HG02943 (cell line): ENCODE measurements around the gene NEDD4L.
"Not testable (repeated sequence)": the region's sequence is repeated elsewhere in the genome, so short reads cannot be mapped to it uniquely, and the experiment has no call there.

Experiments used
- ATAC-seq: cut with Tn5 transposase; IDR thresholded peaks from one replicate; pipeline ENCODE4 v1.9.1; 2021; ENCODE audit warnings: mild to moderate bottlenecking, low read depth, moderate library complexity; ENCODE audit not compliant: unreplicated experiment

NEDD4L gene

DNA sequence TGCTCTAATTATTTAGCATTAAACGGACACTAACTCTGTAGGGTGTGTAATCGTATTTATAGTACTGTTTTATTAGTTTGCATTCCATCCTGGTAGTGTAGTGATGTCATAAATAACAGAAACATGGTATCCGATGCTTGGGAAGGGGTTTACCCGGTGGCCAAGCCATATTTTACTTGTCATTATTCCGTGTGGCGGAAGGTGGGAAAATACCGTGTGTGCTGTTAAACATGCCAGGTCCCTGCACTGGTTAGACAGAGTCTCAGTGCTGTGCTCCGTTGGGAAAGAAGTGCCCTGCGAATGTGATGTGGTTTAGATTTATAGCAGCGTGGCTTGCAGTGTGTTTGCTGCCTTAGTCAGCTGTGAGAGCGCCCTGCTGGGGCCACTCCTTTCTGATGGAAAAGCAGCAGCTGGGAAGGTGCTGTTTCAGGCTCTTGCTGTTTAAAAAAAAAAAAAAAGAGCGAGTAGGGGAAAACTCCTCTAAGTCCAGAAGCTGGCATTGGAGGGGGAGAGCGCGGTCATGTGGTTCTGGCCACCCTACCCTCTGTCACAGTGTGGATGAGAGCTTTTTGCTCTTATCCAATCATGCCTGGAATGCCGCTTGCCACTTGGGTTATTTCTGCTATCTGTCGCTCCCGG lies 211.0 kb downstream of the NEDD4L start:
- ATAC-seq, result no peak

DNA sequence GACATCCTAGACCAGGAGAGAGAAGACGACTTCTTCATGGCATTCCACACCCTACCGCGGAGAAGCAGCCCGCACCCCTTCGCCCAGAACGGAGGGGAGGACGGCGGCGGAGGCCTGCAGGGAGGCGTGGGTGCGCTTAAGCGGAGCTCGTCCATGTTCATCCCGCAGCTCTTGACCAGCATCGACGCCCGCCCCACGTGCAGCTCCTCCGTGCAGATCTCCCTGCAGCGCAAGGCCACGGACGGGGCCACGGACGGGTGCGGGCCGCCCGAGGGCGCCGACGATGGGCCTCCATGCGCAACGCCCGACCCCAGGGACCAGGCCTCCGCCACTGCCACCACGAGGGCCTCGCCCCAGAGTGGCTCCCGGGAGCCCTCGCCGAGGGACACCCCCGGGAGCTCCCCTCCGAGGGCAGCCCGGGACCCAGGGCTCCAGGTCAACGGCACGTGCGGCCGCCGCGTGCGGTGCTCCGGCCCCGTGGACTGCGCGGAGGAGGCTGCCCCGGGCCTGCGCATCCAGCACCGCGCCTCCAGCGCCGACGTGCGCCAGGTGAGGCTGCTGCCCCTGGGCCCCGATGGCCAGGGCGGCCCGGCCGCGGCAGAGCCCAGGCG lies 211.8 kb downstream of the NEDD4L start:
- ATAC-seq, result no peak

DNA sequence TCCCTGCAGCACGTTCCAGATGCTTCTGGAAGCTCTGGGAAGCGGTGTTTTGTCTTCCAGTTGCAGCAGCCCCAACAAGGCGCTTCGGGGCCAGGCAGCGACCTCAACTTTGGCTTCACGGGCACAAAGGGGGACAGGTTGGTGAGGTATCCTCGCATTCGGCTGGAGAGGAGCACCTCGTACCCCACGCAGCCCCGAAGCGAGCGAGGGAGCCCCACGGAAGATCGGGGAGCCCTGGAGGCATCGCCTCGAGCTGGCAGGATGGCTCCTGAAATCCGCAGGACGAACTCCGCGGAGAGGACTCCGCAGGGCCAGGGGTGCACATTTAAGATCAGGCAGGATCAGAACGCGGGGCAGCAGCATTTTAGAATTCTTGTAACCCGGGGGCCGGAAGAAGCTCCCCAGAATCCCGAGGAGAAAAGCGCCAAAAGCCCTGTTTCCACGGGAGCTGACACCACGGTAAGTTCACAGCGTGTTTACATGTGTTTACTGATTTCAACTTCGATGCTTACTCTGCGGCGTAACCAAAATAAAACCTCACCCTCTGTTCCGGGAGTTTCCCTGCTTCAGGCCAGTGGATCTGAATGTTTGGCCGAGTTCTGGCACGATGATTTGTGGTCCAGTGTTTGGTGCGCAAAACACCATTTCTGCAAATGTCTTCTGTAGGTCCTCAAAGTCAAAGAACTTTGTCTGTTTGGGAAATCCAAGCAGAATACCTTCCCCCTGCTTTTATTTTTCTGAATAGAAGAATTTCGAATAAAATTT lies 212.5 kb downstream of the NEDD4L start:
- no peak for ATAC-seq

DNA sequence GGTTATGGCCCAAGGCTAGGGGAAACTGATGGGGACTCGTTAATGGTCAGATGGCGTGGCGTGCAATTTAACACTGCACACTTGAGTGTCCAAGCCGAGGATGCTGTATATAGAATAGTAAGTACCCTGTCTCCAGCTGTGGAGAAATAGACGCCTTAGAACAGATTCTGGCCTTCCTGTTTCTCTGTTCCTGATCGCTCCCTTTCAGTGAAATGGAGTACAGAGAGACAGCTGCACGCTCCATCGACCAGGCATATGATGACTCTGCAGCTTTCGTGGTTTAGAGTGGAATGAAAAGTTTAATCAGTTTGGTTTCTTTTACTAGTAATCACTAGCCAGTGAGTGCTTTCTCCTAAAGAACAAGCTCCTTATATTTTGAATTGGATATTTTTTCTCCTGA lies 213.4 kb downstream of the NEDD4L start:
- ATAC-seq, result no peak

DNA sequence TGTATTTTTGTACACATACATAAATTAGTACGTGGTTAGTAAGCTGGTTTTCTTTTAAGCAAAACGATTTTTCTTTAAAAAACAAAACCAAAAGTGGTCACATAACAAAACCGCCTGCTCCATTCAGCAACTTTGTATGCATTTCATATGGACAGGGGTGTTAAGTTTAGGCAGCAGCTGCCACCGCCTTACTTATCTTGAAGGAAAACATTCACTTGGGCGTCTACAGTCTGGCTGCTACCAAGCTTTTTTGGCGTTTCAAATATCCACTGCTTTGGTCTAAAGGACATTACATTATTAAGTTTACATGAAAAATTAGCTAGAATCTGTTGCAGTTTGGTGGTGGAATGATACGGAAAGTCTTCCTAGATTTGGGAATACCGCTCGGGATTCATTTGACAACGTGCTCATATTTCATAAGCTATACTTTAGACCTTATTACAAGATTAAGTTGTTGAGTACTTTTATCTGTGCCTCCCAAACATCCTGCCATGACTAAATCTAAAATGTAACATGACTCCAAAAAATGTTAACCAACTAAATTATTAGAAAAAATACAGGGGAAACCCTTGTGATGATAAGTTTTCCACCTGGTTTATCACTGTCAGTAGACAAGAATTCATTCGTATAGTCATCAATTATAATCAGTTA lies 214.8 kb downstream of the NEDD4L start:
- ATAC-seq, result no peak

DNA sequence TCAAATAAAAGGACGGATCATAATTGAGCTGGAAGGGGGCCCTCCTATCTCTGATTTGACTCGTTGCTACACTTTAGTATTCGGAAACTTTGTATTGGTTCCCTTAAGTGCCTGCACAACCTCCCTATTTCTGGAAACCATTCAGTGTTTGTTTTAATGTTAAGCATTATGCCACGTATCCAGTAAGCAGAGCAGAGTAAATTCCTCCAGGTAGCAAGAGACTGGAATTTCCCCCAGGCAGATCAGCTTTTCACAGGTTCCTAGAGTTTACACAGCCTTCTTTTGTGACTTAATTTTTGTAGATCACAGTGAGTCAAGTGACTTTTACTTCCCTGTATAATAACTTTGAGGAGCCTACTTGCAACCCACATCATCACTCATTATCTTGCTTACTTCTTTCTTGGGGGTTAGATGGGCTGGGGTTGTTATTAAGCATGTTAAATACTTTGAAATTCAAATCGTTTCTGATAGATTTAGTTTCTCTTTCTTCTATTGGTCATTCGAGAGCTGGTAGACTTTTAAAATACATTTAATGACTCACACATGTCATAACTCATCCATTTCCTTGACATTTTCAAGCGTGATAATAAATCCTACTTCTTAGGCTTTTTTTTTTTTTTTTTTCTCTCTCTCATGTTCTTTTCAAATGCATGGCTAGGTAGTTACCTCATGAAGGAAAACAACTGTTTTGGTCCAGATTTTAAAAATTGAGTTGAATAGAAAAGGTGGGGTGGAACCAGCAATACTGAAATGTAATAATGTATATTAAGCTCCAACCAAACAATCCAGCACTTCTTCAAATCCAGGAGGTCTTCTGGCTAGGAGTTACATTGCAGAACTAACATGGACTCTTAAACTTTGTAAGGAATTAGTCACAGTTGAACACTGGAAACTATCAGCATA lies 219.3 kb downstream of the NEDD4L start:
- ATAC-seq, result no peak

DNA sequence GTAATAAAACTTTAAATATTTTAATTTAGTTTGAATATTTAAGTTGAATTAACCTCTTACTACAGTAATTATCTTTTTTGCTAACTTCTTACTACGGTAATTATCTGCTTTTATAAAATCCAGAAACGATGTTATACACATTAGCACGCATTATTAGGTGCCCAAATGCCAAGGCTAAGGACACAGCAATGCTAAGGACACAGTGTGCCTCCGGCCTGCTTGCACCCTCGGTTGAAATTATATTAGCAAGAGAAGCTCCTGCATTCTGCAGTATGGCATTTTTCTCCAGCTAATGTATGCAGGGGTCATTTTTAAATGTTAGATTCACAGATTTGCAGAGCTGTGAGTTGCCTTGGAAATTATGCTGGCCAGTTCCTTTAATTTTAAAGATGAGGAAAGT lies 220.0 kb downstream of the NEDD4L start:
- ATAC-seq, result no peak

DNA sequence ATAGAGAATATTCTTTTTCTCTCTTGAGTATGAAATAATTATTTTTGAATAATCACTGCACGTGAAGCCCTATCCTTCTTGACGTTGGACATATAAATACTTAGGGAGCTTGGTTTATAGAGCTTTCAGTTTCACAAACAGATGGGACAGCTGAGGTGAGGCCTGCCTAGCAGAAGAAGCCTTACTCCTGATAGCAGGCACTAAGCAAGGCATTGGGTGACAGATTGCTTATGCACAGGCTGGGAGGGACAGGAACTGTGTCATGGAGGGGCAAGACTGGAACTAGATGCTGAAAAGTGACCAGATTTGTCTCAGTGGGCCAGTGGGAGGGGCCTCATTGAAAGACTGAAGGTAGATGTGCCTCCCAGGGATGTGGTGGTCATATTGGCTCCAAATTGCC lies 220.8 kb downstream of the NEDD4L start:
- ATAC-seq, result no peak

DNA sequence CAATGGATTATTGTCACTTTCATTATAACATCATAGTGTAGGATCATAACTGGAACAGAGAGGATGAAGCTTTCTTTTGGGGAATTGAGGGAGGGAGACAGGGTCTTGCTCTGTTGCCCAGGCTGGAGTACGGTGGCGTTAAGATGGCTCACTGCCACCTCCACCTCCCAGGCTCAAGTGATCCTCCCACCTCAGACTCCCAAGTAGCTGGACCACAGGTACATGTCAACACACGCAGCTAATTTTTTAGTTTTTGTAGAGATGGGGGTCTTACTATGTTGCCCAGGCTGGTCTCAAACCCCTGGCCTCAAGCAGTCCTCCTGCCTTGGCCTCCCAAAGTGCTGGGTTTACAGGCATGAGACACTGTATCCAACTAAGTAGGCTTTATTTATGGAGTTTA lies 221.5 kb downstream of the NEDD4L start:
- not testable (repeated sequence) for ATAC-seq

DNA sequence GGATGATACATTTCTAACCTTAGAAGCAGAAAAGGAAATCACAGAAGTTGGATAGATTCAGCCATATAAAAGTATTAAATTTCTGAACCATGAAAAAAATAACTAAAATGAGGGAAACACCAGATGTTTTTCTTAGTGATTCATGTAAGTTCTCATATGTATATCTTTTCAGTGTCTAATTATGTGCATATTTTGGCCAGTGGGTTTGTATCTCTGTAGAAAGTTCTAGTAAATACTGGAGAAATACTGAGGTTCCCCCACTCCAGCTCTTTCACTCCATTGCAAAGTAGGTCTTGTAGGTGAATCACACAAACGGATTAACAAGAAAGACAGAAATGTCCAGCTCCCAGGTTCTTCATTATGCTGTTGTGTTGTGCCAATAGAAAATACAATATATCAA lies 222.3 kb downstream of the NEDD4L start:
- ATAC-seq, result no peak

DNA sequence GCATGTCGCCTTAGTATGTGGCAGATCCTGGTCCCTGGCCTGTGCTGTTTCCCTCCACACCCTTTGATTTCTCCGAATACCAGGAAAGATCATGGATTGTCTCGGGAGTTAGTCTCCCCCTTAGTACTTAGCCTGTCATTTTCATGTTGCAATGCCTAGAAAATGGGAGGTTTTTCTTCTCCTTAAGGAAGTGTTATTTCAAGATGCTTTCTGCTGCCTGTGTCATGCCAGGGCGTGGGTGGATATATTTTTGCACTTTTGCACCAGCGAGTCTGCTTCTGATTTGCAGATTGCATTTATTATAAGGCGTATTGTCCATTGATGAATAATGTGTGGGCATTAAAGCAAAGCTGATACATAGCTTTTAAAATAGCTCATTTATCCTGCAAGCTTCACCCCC lies 223.5 kb downstream of the NEDD4L start:
- ATAC-seq, result no peak

DNA sequence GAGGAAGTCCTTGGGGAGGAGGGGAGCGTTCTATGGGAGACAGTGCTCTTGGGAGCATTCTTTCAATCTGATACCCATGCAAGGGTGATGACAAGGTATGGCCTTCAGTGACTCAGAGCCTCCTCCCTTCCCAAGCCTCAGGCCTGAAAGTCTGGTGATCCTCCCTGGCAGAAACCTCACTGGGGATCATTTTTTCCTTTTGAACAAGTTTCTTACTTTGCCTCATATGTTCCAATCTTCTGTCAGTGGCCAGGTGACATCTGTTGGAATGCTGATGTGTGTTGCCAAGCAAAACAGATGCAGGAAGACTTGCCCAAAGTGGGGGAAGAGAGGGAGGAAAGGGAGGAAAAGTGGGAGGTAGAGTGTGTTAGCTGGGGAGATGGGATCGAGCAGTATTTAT lies 224.8 kb downstream of the NEDD4L start:
- ATAC-seq, result no peak

DNA sequence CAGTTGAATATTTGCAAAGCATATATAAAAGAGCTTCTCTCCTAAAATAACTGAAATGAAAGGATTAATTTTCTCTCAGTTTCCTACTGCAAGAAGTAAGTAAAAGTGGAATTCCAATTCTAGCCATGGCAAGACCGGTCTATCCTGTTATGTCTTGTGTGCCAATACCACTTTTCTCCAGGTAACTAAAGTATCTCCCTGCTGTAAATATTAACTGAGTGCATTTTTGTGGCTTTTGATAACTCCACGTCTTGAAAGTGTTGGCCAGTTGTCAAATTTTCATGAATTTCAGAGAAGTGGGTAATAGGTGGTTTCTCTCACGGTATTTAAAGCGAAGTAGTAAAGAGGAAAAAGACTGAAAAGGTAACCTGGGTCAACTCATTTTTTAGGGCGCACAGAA lies 225.9 kb downstream of the NEDD4L start:
- no peak for ATAC-seq

DNA sequence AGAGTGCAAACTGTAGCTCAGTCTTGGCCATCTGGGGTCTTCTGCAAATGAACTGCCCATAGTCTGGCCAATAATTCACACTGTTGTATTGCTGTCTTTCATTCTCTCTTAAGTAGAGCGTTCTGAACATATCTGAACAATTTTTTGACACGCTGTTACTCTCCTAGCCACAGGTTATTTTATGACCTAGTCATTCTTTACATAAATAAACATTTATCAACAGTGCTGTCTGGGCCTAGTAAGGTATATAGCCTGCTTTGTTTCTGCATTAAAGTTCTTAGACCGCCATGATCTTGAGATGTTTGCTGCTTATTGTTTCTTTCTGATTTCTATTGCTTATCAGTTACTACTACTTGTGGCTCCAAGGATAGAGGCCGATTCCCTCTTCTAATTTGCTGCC lies 226.4 kb downstream of the NEDD4L start:
- ATAC-seq, result no peak

DNA sequence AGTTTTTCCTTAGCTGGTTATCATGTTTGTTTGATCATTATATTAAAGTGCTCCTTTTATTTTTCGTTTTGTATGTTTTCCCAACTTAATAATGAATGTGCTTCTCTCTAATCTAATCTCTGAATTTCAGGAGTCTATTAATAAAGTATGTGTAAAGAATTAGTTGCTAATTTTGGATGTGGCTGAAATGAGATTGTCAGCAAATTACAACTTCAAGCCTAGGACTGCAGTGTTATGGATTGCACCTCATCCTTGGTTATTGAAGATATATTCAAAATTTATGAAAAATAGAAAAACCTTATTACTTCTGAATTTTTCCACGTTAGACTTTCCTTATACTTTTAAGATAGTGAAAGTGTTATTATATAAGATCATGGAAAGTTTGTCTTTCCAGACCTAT lies 227.7 kb downstream of the NEDD4L start:
- ATAC-seq, result no peak

DNA sequence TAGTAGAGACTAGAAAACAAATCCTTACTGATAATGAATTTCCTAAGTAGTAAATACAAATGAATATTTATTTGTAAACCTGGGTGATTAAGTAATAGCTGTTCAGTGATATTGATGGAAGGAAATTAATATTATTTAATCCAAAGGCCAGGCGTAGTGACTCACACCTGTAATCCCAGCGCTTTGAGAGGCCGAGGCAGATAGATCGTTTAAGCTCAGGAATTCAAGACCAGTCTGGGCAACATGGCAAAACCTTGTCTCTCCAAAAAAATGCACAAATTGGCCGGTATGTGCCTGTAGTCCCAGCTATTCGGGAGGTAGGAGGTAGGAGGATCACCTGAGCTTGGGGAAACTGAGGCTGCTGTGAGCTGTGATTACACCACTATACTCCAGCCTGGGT lies 228.2 kb downstream of the NEDD4L start:
- ATAC-seq, result no peak

DNA sequence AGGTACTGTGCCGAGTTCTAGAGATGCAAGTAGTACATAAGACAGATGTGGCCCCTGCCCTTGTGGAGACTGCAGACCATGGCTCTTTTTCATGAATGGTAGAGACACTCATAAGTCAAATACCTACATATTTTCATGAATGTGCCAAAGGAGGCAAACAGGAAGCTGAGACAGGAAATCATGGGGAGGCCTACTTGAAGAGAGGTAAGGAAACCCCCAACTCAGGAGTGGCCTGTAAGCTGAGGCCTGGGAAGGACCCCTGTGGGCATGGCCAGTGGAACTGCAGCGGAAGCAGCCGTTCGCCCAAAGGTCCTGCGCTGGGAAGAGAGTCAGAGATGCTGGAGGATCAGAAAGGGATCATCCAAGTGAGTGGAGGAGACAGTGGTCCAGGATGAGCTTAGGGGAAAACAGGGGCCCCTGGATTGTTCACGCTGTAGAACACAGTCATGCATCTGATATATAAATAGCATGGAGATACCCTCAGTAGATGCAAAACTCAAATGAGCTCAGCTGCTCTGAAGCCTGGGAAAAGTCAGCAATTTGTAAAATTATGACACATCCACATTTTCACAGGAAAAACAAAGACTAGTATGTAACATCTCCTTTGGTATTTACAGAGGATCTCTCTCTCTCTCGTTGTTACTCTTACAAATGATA lies 228.9 kb downstream of the NEDD4L start:
- no peak for ATAC-seq

DNA sequence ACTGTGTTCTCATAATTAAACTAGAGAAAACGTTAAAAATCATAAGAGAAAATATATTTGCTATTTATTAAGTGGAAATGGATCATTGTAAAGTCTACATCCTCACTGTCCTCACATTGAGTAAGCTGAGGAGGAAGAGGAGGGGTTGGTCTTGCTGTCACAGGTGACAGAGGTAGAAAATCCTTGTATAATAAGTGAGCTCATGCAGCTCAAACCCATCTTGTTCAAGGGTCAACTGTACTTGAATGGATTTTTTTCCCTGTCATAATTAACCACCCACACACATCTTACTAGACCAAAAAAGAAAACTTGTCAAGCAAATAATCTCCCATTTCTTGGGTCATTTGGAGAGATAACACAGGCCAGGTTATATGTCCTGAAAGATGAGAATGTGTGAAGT lies 231.2 kb downstream of the NEDD4L start:
- no peak for ATAC-seq

DNA sequence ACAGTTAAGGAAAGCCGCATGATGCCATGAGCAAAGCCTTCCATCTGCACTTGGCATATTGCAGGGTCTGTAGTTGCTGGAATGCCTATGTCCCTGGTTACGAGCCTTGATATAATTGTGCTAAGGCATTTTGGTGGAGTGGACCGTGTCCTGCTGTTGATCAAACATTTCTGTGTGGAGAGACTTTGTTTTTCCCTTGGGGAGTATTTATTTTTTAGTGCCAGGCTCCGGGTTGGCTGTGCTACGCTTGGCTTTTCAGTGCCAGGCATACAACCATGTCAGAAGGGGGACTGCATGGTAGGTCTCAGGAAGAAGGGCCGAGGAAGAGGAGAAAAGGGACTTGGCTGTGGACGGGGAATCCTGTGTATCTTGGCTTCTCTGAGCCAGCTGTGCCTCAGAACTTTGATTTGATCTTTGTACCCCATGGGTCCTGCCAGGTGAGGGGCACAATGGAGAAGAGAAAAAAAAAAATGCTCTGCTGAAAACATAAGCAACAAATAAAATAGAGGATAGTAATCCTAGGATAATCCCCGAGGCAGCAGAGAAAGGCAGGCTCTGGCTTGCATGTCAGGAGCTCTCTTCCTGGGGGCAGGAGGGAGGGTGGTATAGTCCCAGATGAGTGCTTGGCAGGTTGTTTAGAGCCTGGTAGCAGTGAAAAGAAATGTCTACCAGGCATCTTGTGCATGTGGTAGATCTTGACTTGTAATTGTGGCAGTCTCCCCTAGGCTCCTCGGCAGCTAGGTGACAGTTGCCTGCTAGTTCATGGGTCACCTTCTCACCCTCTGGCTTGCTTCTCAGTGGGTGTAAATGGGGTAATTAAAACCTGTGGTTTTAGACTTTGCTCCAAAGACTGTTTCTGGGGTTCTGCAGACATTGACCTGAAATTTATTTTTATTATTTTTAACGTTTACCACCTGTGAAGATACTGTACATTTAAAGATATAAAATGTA lies 233.0 kb downstream of the NEDD4L start:
- ATAC-seq, result no peak
